C4-2B (cell line): ENCODE results near the gene CCDC182.

ENCODE experiments used
- CTCF ChIP-seq: fragments of 450-650 bp; conservative IDR thresholded peaks from 2 replicates; pipeline ENCODE4 v1.5.1; 2017; ENCODE audit warnings: mild to moderate bottlenecking
- ZFX ChIP-seq: fragments of 450-650 bp; IDR thresholded peaks from 2 replicates; pipeline ENCODE4 v1.6.1; 2017

- TF ChIP-seq CTCF (no peak), ZFX (no peak)
These were observed 21.3 kb upstream of the CCDC182 start for GRCh38 chr17:57766318-57766943.
